Esophagus (tissue), 2 donors: Measurements from ENCODE around the gene PSMB7. TPM values are rescaled to one million over a fixed set of nuclear protein-coding genes. Genes with fewer than 3 reads are reported as not detected.

Source experiments
- H3K27ac ChIP-seq, 2 donors: one replicate each; pipeline ENCODE4 v1.5.1; 2013; ENCODE audit warnings: low read depth in 2 of 2, mild to moderate bottlenecking in 2 of 2, inconsistent platforms in 1 of 2, low read length in 1 of 2, moderate library complexity in 1 of 2
- H3K27me3 ChIP-seq, 2 donors: one replicate each; pipeline ENCODE4 v1.6.1; 2013; ENCODE audit warnings: low read length in 2 of 2, control low read depth in 1 of 2, mild to moderate bottlenecking in 1 of 2; ENCODE audit not compliant: insufficient read depth in 2 of 2, control insufficient read depth in 1 of 2
- H3K36me3 ChIP-seq, 2 donors: one replicate each; pipeline ENCODE4 v1.6.1; 2013; ENCODE audit warnings: low read length in 1 of 2; ENCODE audit not compliant: control insufficient read depth in 2 of 2, insufficient read depth in 2 of 2
- H3K4me1 ChIP-seq, 2 donors: one replicate each; pipeline ENCODE4 v1.6.1; 2013; ENCODE audit warnings: low read length in 1 of 2; ENCODE audit not compliant: control insufficient read depth in 2 of 2, insufficient read depth in 2 of 2
- H3K4me3 ChIP-seq, 2 donors: one replicate each; pipeline ENCODE4 v1.5.1; 2013; ENCODE audit warnings: low read length in 2 of 2, mild to moderate bottlenecking in 2 of 2, low read depth in 1 of 2, moderate library complexity in 1 of 2
- H3K9me3 ChIP-seq, 2 donors: one replicate each; pipeline ENCODE4 v1.6.1; 2013; ENCODE audit warnings: mild to moderate bottlenecking in 2 of 2, low read depth in 1 of 2, low read length in 1 of 2, moderate library complexity in 1 of 2; ENCODE audit not compliant: control insufficient read depth in 2 of 2, insufficient read depth in 1 of 2
- WGBS, 2 donors: extraction: QIAGEN DNeasy Blood & Tissue Kit; methylation state at CpG; one replicate each; pipeline ENCODE4 v1.1.7; 2013; 5-methylcytosine and 5-hydroxymethylcytosine counted together
- polyA plus RNA-seq, 2 donors: library from polyadenylated mRNA; stranded (reverse); fragments of 200-250 nt; gene quantifications; one replicate each; pipeline ENCODE4 v1.2.3, GENCODE V29; 2013
- donor health status: healthy with polysubstance abuse.
- donor health status: Bipolar disorder and iron deficiency.

PSMB7 gene
- polyA plus RNA-seq, 2 donors = 137 to 190 TPM

- H3K27me3 ChIP-seq = no peaks in the 10 kb centered on the region
- 94% methylated on average over 21 of the region's 21 CpGs for WGBS, 2 donors
- peaks cover 3 to 4% of the 10 kb centered on the region in 2 donors for H3K4me1 ChIP-seq
- H3K27ac ChIP-seq = no peak overlapping the region
- no peak overlapping the region for H3K4me3 ChIP-seq
- no peaks in the 10 kb centered on the region for H3K9me3 ChIP-seq
- peaks cover 3 to 10% of the 10 kb centered on the region in 2 donors for H3K36me3 ChIP-seq
These were observed 51.7 kb downstream of the PSMB7 start for GRCh38 chr9:124363326-124364096.

- H3K27ac ChIP-seq = no peak overlapping the region
- H3K9me3 ChIP-seq = no peaks in the 10 kb centered on the region
- peaks cover 3 to 8% of the 10 kb centered on the region in 2 donors for H3K36me3 ChIP-seq
- H3K4me1 ChIP-seq = peaks cover 0 to 5% of the 10 kb centered on the region in 2 donors
- H3K4me3 ChIP-seq = no peak overlapping the region
- WGBS, 2 donors = 89 to 93% methylated on average over 8 of the region's 8 CpGs
- H3K27me3 ChIP-seq = no peaks in the 10 kb centered on the region
These were observed 54.1 kb downstream of the PSMB7 start for GRCh38 chr9:124361128-124361527.

GRCh38 chr9:124359855-124360678 is 55.2 kb downstream of the PSMB7 start:
- Histone ChIP-seq H3K4me3 (no peak overlapping the region), H3K4me1 (peaks cover 0 to 5% of the 10 kb centered on the region in 2 donors), H3K27me3 (no peaks in the 10 kb centered on the region), H3K27ac (no peak overlapping the region), H3K36me3 (peaks cover 3 to 13% of the 10 kb centered on the region in 2 donors), H3K9me3 (no peaks in the 10 kb centered on the region)
- 87% methylated on average over 11 of the region's 11 CpGs for WGBS, 2 donors

GRCh38 chr9:124359426-124359825 is 55.8 kb downstream of the PSMB7 start:
- H3K9me3 ChIP-seq = no peaks in the 10 kb centered on the region
- no peak overlapping the region for H3K4me3 ChIP-seq
- peaks cover 3 to 15% of the 10 kb centered on the region in 2 donors for H3K36me3 ChIP-seq
- WGBS, 2 donors = 92 to 97% methylated on average over 6 of the region's 6 CpGs
- peaks cover 0 to 5% of the 10 kb centered on the region in 2 donors for H3K4me1 ChIP-seq
- no peak overlapping the region for H3K27ac ChIP-seq
- no peaks in the 10 kb centered on the region for H3K27me3 ChIP-seq

- WGBS, 2 donors = 95 to 97% methylated on average over 13 of the region's 13 CpGs
- no peaks in the 10 kb centered on the region for H3K27me3 ChIP-seq
These were observed 56.6 kb downstream of the PSMB7 start for GRCh38 chr9:124358631-124359030.

GRCh38 chr9:124357721-124358361 is 57.4 kb downstream of the PSMB7 start:
- Histone ChIP-seq H3K4me1 (peaks cover 0 to 5% of the 10 kb centered on the region in 2 donors), H3K36me3 (peaks cover 0 to 26% of the 10 kb centered on the region in 2 donors), H3K27me3 (no peaks in the 10 kb centered on the region), H3K9me3 (no peaks in the 10 kb centered on the region), H3K4me3 (no peak overlapping the region), H3K27ac (no peak overlapping the region)
- 83 to 89% methylated on average over 13 of the region's 13 CpGs for WGBS, 2 donors

More at GRCh38 chr9:124358631-124359030, 56.6 kb downstream of the PSMB7 start:
- no peak overlapping the region for H3K27ac ChIP-seq
- peaks cover 0 to 5% of the 10 kb centered on the region in 2 donors for H3K4me1 ChIP-seq
- H3K9me3 ChIP-seq = no peaks in the 10 kb centered on the region
- no peak overlapping the region for H3K4me3 ChIP-seq
- H3K36me3 ChIP-seq = peaks cover 0 to 21% of the 10 kb centered on the region in 2 donors

GRCh38 chr9:124356745-124357390 is 58.4 kb downstream of the PSMB7 start:
- H3K27ac ChIP-seq = no peak overlapping the region
- H3K4me3 ChIP-seq = no peak overlapping the region
- H3K9me3 ChIP-seq = no peaks in the 10 kb centered on the region
- peaks cover 0 to 31% of the 10 kb centered on the region in 2 donors for H3K36me3 ChIP-seq
- 91 to 93% methylated on average over 19 of the region's 19 CpGs for WGBS, 2 donors
- H3K4me1 ChIP-seq = peaks cover 0 to 5% of the 10 kb centered on the region in 2 donors
- H3K27me3 ChIP-seq = no peaks in the 10 kb centered on the region

GRCh38 chr9:124355941-124356744 is 59.1 kb downstream of the PSMB7 start:
- H3K36me3 ChIP-seq = peaks cover 3 to 29% of the 10 kb centered on the region in 2 donors

More at GRCh38 chr9:124355941-124356744, 59.1 kb downstream of the PSMB7 start:
- Histone ChIP-seq H3K4me1 (peaks cover 0 to 5% of the 10 kb centered on the region in 2 donors), H3K27me3 (no peaks in the 10 kb centered on the region), H3K4me3 (no peak overlapping the region), H3K9me3 (no peaks in the 10 kb centered on the region), H3K27ac (no peak overlapping the region)
- 91 to 93% methylated on average over 15 of the region's 15 CpGs for WGBS, 2 donors
